ENCODE data around the gene MFGE8.

Gene MFGE8

DNA sequence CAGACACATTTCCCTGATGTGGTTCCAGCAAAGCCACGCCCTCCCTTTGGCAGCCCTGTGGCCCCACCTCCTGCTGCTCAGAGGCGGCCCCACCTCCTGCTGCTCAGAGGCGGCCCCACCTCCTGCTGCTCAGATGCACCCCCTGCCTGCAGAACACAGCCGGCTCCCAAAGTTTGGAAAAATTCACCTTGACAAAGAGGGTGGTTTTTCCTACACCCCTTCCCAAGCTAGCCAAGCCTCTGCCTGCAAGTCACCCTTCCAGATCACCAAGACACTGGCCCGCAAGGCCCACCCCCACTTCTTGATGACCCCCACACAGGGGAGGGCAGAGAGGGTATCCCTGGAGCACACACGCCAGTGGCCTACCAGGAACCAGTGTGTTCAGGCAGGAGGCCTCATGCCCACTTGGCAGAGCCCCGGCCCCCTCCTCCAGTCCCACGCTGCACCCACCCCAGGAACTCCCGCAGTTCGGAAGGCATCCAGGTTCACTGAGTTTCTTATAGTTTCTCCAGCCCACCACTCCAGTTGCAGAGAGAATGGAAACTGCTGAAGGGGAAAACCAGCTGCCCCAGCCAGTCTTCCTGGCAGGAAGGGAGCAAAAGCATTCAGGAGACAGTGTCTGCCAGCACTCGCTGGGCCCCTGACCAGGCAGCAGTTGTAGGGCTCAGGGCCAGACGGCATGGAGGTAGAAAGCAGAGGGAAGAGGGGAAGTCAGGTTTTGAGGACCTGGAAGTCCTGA lies 15.6 kb downstream of the MFGE8 start:
- TF ChIP-seq SIN3A (IDR thresholded peaks at IDR 0.05; ENCODE audit: borderline replicate concordance, insufficient read depth, low read length) = no peak
- no peak for TF ChIP-seq TAF1 (IDR thresholded peaks at IDR 0.05; ENCODE audit: borderline replicate concordance, insufficient read depth, low read length)
- TF ChIP-seq REST (IDR thresholded peaks at IDR 0.05; ENCODE audit: insufficient read depth in 1 of 2, low read depth in 2 of 2, low read length in 2 of 2) = no peak
- TF ChIP-seq POLR2AphosphoS5 (IDR thresholded peaks at IDR 0.05; ENCODE audit: low read depth, low read length) = no peak
- no peak for TF ChIP-seq FOXP2 (optimal IDR thresholded peaks at IDR 0.05; ENCODE audit: borderline replicate concordance, extremely low read depth, extremely low read length, insufficient read depth)

DNA sequence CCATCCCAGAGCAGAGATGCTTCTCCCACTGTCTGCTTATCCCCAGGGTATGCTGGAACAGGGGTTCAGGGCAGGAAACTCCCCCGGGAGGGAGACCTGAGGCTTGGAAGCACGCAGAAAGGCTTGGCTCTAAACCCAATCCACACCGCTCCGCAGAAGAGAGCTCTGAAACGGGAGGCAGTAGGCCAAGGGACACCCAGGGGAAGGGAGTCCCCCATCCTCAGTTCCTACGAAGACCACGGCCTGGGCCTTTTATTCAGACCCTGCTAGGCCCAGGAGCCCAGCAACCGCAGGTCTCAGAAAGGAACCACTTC lies 16.1 kb downstream of the MFGE8 start:
- TF ChIP-seq REST (IDR thresholded peaks at IDR 0.05; ENCODE audit: insufficient read depth in 1 of 2, low read depth in 2 of 2, low read length in 2 of 2) (no peak), FOXP2 (optimal IDR thresholded peaks at IDR 0.05; ENCODE audit: borderline replicate concordance, extremely low read depth, extremely low read length, insufficient read depth) (no peak), SIN3A (IDR thresholded peaks at IDR 0.05; ENCODE audit: borderline replicate concordance, insufficient read depth, low read length) (no peak), TAF1 (IDR thresholded peaks at IDR 0.05; ENCODE audit: borderline replicate concordance, insufficient read depth, low read length) (no peak), POLR2AphosphoS5 (IDR thresholded peaks at IDR 0.05; ENCODE audit: low read depth, low read length) (no peak)

DNA sequence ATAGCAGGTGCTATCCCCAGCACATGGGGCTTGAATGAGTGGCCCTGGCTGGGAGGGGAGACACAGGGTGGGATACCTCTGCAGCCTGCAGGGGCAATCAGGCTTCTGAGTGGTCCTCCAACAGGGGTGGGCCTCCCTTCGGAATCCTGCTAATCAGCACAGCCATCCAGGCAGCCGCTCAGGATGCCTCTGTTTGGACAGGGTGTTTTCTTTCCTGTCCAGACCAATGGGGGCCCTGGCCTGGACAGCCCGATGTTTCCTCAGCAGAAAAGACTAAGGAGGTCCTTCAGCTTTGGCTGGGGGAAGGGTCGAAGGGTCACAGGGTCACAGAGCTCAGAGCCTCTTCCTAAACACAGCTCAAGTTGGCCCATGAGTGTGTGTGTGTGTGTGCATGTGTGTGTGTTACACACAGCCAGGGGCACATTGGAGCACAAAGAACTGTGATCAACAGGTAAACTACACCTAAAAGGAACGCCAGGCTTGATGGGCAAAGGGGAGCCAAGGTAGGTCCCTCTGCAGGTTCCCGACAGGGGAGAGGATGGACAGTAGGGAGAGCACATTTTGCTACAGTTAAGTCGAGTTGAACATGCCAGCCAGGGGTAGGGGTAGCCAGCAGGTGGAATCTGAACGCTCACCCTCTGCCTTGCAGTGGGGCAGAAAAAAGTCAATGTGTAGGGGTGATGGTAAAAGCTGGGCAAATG lies 16.7 kb downstream of the MFGE8 start:
- TF ChIP-seq SIN3A (IDR thresholded peaks at IDR 0.05; ENCODE audit: borderline replicate concordance, insufficient read depth, low read length) = no peak
- no peak for TF ChIP-seq REST (IDR thresholded peaks at IDR 0.05; ENCODE audit: insufficient read depth in 1 of 2, low read depth in 2 of 2, low read length in 2 of 2)
- no peak for TF ChIP-seq TAF1 (IDR thresholded peaks at IDR 0.05; ENCODE audit: borderline replicate concordance, insufficient read depth, low read length)
- TF ChIP-seq FOXP2 (optimal IDR thresholded peaks at IDR 0.05; ENCODE audit: borderline replicate concordance, extremely low read depth, extremely low read length, insufficient read depth) = no peak
- no peak for TF ChIP-seq POLR2AphosphoS5 (IDR thresholded peaks at IDR 0.05; ENCODE audit: low read depth, low read length)

- TF ChIP-seq FOXP2 (optimal IDR thresholded peaks at IDR 0.05; ENCODE audit: borderline replicate concordance, extremely low read depth, extremely low read length, insufficient read depth) (no peak), SIN3A (IDR thresholded peaks at IDR 0.05; ENCODE audit: borderline replicate concordance, insufficient read depth, low read length) (no peak), POLR2AphosphoS5 (IDR thresholded peaks at IDR 0.05; ENCODE audit: low read depth, low read length) (no peak), REST (IDR thresholded peaks at IDR 0.05; ENCODE audit: insufficient read depth in 1 of 2, low read depth in 2 of 2, low read length in 2 of 2) (no peak), TAF1 (IDR thresholded peaks at IDR 0.05; ENCODE audit: borderline replicate concordance, insufficient read depth, low read length) (no peak)
Measured at GRCh38 chr15:88894819-88895767, 18.1 kb downstream of the MFGE8 start, which contains the start of gene HAPLN3. Gene HAPLN3, minus strand, starts transcription at chr15:88895544. Its CDS starts 8,246 bp downstream, at chr15:88887298.

Measured in PFSK-1 (cell line).